ENCODE results near the gene DIS3L2. TPM values are rescaled to one million over a fixed set of nuclear protein-coding genes. Genes with fewer than 3 reads are reported as not detected.

DIS3L2 gene
- total and polyA plus RNA-seq, 2 of the 8 experiments (the other 6 are each of a cell fraction or from before 2014, with no cell fraction given) = 11.5 to 21.6 TPM

- Histone ChIP-seq H2BK20ac (ENCODE audit: low read length) (0 out of 2 replicates have a peak overlapping the region, but pooled peaks have one; percentile 13), H2BK15ac (ENCODE audit: low read length) (0 out of 2 replicates have a peak overlapping the region, but pooled peaks have one; percentile 33), H4K20me1 (replicated peaks in 1 of 2; ENCODE audit: control insufficient read depth in 1 of 2, insufficient read depth in 2 of 2, low read length in 2 of 2) (peaks cover 0 to 1% of the 10 kb centered on the region in 2 experiments), H4K8ac (ENCODE audit: extremely low read depth, insufficient read depth, low read length) (peak overlapping the region; percentile 28; the same call in 1 of the 2 replicates), H4K91ac (replicated peaks; ENCODE audit: insufficient read length, low read length) (peak overlapping the region; percentile 13), H3K9ac (replicated peaks in 1 of 4; ENCODE audit: extremely low read depth in 1 of 4, low read depth in 3 of 4, low read length in 3 of 4) (no peak overlapping the region; a peak in 1 of 7 replicates), H3K79me2 (ENCODE audit: control insufficient read depth in 1 of 2, insufficient read depth in 2 of 2, low read length in 2 of 2) (no peaks in the 10 kb centered on the region), H2AFZ (ENCODE audit: low read length) (no peak overlapping the region), H2BK5ac (ENCODE audit: low read depth, low read length) (no peak overlapping the region; the same call in 1 of the 2 replicates), H3K9me3 (ENCODE audit: insufficient read depth in 2 of 2, low read depth in 1 of 2, low read length in 1 of 2) (no peaks in the 10 kb centered on the region), H3K23me2 (ENCODE audit: low read depth, low read length) (no peaks in the 10 kb centered on the region), H3K4me1 (replicated peaks in 1 of 4; ENCODE audit: control insufficient read depth in 3 of 4, insufficient read depth in 4 of 4, low read length in 3 of 4) (peaks cover 7 to 12% (median 11%) of the 10 kb centered on the region in 4 experiments; a peak in 6 of 7 replicates), H4K5ac (ENCODE audit: insufficient read length, low read depth, low read length) (no peak overlapping the region), H3K4me3 (ENCODE audit: extremely low read depth in 1 of 4, insufficient read depth in 2 of 4, low read depth in 3 of 4, low read length in 4 of 4) (0 out of 8 replicates have a peak overlapping the region, but pooled peaks of 1 of the 4 experiments have one; percentile 18), H3K27me3 (replicated peaks in 1 of 4; ENCODE audit: control insufficient read depth in 3 of 4, extremely low read depth in 1 of 4, insufficient read depth in 3 of 4, low read length in 3 of 4) (no peaks in the 10 kb centered on the region), H3K56ac (replicated peaks; ENCODE audit: insufficient read length, low read depth, low read length) (no peak overlapping the region), H3K4ac (replicated peaks; ENCODE audit: insufficient read length, low read depth, low read length) (no peak overlapping the region), H3K23ac (ENCODE audit: insufficient read length) (no peak overlapping the region), H3K27ac (ENCODE audit: low read depth, low read length) (no peak overlapping the region), H3K18ac (ENCODE audit: extremely low read depth, low read length) (peak overlapping the region; percentile 65; the same call in 1 of the 2 replicates), H3K4me2 (ENCODE audit: insufficient read depth in 1 of 2, low read depth in 2 of 2, low read length in 2 of 2) (peak overlapping the region; percentile 30 to 45; a peak in 2 of 4 replicates), H3K14ac (ENCODE audit: insufficient read length) (no peak overlapping the region), H2BK12ac (ENCODE audit: low read depth, low read length) (peak overlapping the region; percentile 10; the same call in 1 of the 2 replicates), H3K79me1 (ENCODE audit: low read depth, low read length) (no peaks in the 10 kb centered on the region; the same call in 1 of the 2 replicates), H3K36me3 (ENCODE audit: control insufficient read depth in 2 of 4, insufficient read depth in 4 of 4, low read length in 3 of 4) (no peaks in the 10 kb centered on the region), H2AK5ac (ENCODE audit: low read depth, low read length) (no peak overlapping the region; the same call in 1 of the 2 replicates), H2BK120ac (replicated peaks; ENCODE audit: low read depth, low read length) (no peak overlapping the region)
- WGBS, 2 experiments (ENCODE audit: extremely low coverage in 1 of 2, insufficient coverage in 1 of 2, insufficient read length in 1 of 2, insufficient replicate concordance in 2 of 2, low coverage in 1 of 2, low lambda C conversion rate in 2 of 2, missing lambda C conversion rate in 1 of 2) = 93% methylated on average over 8 of the region's 8 CpGs; no CpG with 5 or more reads in 1 of the 2 experiments
- DNase-seq (ENCODE audit: low read depth in 1 of 2, low spot score in 2 of 2) (no peak), FAIRE-seq (no peak)
- ChIA-PET POLR2A (ENCODE audit: partially characterized antibody) (interaction anchor here (0.8 to 1.2 kb wide), 2 partner anchors 8 to 10 kb away, joined by 3 read pairs; no protein-coding TSS in a partner anchor), CTCF (ENCODE audit: partially characterized antibody) (interaction anchor here (0.7 to 6.4 kb wide), 13 partner anchors 8 to 246 kb away, joined by 3 to 47 read pairs (median 3); no protein-coding TSS in a partner anchor)
- TF ChIP-seq KDM4A (IDR thresholded peaks at IDR 0.05; ENCODE audit: low read depth, low read length, severe bottlenecking) = no peak
These were observed 314.7 kb downstream of the DIS3L2 start for GRCh38 chr2:232276084-232276732.

Measured in H1 (cell line).